ENCODE measurements around the gene TMEM150A.

GRCh38 chr2:85589181-85589580 is 13.3 kb downstream of the TMEM150A start:
- TF ChIP-seq CTCF (IDR thresholded peaks at IDR 0.05) = no peak
- TF ChIP-seq POLR2A (IDR thresholded peaks at IDR 0.05) = no peak

Data from body of pancreas (tissue), 4 donors.